ENCODE results near the gene DISP3. TPM values are rescaled to one million over a fixed set of nuclear protein-coding genes. Genes with fewer than 3 reads are reported as not detected.

The DISP3 gene
- total and polyA plus RNA-seq, 11 donors, result 0.03 to 0.45 (median 0.12) TPM; not detected in 5

GRCh38 chr1:11514366-11514765 lies 35.4 kb downstream of the DISP3 start:
- Histone ChIP-seq H3K9me3 (peaks cover 0 to 10% (median 0%) of the 10 kb centered on the region in 12 donors), H3K4me3 (no peak overlapping the region), H3K4me1 (no peaks in the 10 kb centered on the region), H3K27ac (no peak overlapping the region), H3K27me3 (no peaks in the 10 kb centered on the region), H3K36me3 (no peaks in the 10 kb centered on the region)
- 69 to 89% (median 72%) methylated on average over 4 of the region's 4 CpGs for WGBS, 4 donors
- intact Hi-C loops (cut with DNase I), result no loop called here
- ATAC-seq (no peak), DNase-seq (no peak)
- TF ChIP-seq CTCF (IDR thresholded peaks at IDR 0.05) (no peak), POLR2A (IDR thresholded peaks at IDR 0.05) (no peak)

GRCh38 chr1:11515368-11516300 lies 36.7 kb downstream of the DISP3 start:
- ATAC-seq (no peak), DNase-seq (no peak)
- Histone ChIP-seq H3K4me1 (no peaks in the 10 kb centered on the region), H3K4me3 (no peak overlapping the region), H3K27me3 (no peaks in the 10 kb centered on the region), H3K36me3 (no peaks in the 10 kb centered on the region), H3K27ac (no peak overlapping the region), H3K9me3 (peaks cover 0 to 9% (median 0%) of the 10 kb centered on the region in 12 donors)
- TF ChIP-seq CTCF (IDR thresholded peaks at IDR 0.05) (no peak), POLR2A (IDR thresholded peaks at IDR 0.05) (no peak)
- 88 to 92% (median 91%) methylated on average over 17 to 21 of the region's 21 CpGs for WGBS, 4 donors
- intact Hi-C loops (cut with DNase I), result loop anchor here in 1 of 10 donors (1.0 kb wide), 1 partner anchor 17 kb away; no protein-coding TSS in a partner anchor

- DNase-seq (peak in 1 of 5 donors; percentile 5), ATAC-seq (no peak)
- H3K36me3 ChIP-seq, result no peaks in the 10 kb centered on the region
- H3K27ac ChIP-seq, result no peak overlapping the region
- intact Hi-C loops (cut with DNase I), result loop anchor here in 1 of 10 donors (1.0 kb wide), 1 partner anchor 15 kb away; no protein-coding TSS in a partner anchor
- H3K4me3 ChIP-seq, result no peak overlapping the region
- H3K4me1 ChIP-seq, result no peaks in the 10 kb centered on the region
- 82 to 86% (median 83%) methylated on average over 9 of the region's 9 CpGs for WGBS, 4 donors
- TF ChIP-seq CTCF (IDR thresholded peaks at IDR 0.05), result no peak
- no peak for TF ChIP-seq POLR2A (IDR thresholded peaks at IDR 0.05)
- H3K9me3 ChIP-seq, result peaks cover 0 to 3% (median 0%) of the 10 kb centered on the region in 12 donors
- H3K27me3 ChIP-seq, result no peaks in the 10 kb centered on the region
These were observed 38.1 kb downstream of the DISP3 start for GRCh38 chr1:11516961-11517635.
